DMS79 treated with DMSO at 0.1 percent for 48 hours (cell line): ENCODE measurements around the gene LGR5.
"Not testable (repeated sequence)": the region's sequence is repeated elsewhere in the genome, so short reads cannot be mapped to it uniquely, and the experiment has no call there.

Experiments
- DNase-seq: peaks from one replicate; lab custom pipeline; 2025; lab: John Stamatoyannopoulos, UW

LGR5 gene

GRCh38 chr12:71551529-71551928 is 111.9 kb downstream of the LGR5 start:
- DNase-seq: no peak

- DNase-seq: no peak
These were observed 113.3 kb downstream of the LGR5 start for GRCh38 chr12:71552728-71553501.

GRCh38 chr12:71555191-71555590 is 115.6 kb downstream of the LGR5 start:
- DNase-seq: no peak

- not testable (repeated sequence) for DNase-seq
These were observed 116.2 kb downstream of the LGR5 start for GRCh38 chr12:71555789-71556188.

GRCh38 chr12:71556448-71556847 is 116.8 kb downstream of the LGR5 start:
- DNase-seq: no peak

GRCh38 chr12:71556875-71557274 is 117.3 kb downstream of the LGR5 start:
- no peak for DNase-seq

GRCh38 chr12:71558445-71558844 is 118.8 kb downstream of the LGR5 start:
- no peak for DNase-seq

GRCh38 chr12:71562676-71563595 is 123.3 kb downstream of the LGR5 start:
- no peak for DNase-seq

GRCh38 chr12:71565535-71565934 is 125.9 kb downstream of the LGR5 start:
- no peak for DNase-seq

GRCh38 chr12:71566655-71567054 is 127.1 kb downstream of the LGR5 start:
- DNase-seq: no peak

- DNase-seq: no peak
These were observed 127.9 kb downstream of the LGR5 start for GRCh38 chr12:71567537-71567936.

- DNase-seq: not testable (repeated sequence)
These were observed 130.3 kb downstream of the LGR5 start for GRCh38 chr12:71569885-71570284.

- DNase-seq: no peak
These were observed 136.9 kb downstream of the LGR5 start for GRCh38 chr12:71576496-71576895.

- no peak for DNase-seq
These were observed 139.2 kb downstream of the LGR5 start for GRCh38 chr12:71578694-71579258.

GRCh38 chr12:71581206-71581605 is 141.6 kb downstream of the LGR5 start:
- no peak for DNase-seq

GRCh38 chr12:71582925-71583324 is 143.3 kb downstream of the LGR5 start:
- no peak for DNase-seq

- no peak for DNase-seq
These were observed 144.8 kb downstream of the LGR5 start for GRCh38 chr12:71584356-71584755.

- DNase-seq: no peak
These were observed 145.6 kb downstream of the LGR5 start for GRCh38 chr12:71585218-71585617.

GRCh38 chr12:71587012-71587411 is 147.4 kb downstream of the LGR5 start:
- DNase-seq: no peak

- DNase-seq: no peak
These were observed 149.9 kb downstream of the LGR5 start for GRCh38 chr12:71589478-71589881.

GRCh38 chr12:71591601-71592000 is 152.0 kb downstream of the LGR5 start:
- no peak for DNase-seq

GRCh38 chr12:71592841-71593240 is 153.2 kb downstream of the LGR5 start:
- DNase-seq: no peak
